CD4-positive, alpha-beta memory T cell (primary cell): ENCODE data around the gene KIF21A. TPM values are rescaled to one million over a fixed set of nuclear protein-coding genes. Genes with fewer than 3 reads are reported as not detected.
A peak's percentile ranks its signal among the peaks of the same experiment; 100 is the strongest.

Experiments
- CTCF ChIA-PET: fragments of 350-600 bp; sonication (Branson Sonifier 250); formaldehyde crosslinking; loops from one replicate; lab custom pipeline; 2021; ENCODE audit warnings: inconsistent platforms; ENCODE audit not compliant: partially characterized antibody; lab: Charles Lee
- POLR2A ChIA-PET: fragments of 350-600 bp; sonication (Branson Sonifier 250); formaldehyde crosslinking; loops from one replicate; lab custom pipeline; 2021; ENCODE audit not compliant: partially characterized antibody; lab: Charles Lee
- DNase-seq, 5 donors: peaks; one replicate each; pipeline versions ENCODE4 v3.0.0 to v3.0.0-alpha.2; 2020 to 2022; ENCODE audit warnings: mixed read lengths in 1 of 5
- H3K27ac ChIP-seq: one replicate; pipeline ENCODE4 v1.7.0; 2013; ENCODE audit warnings: low read depth, low read length
- H3K27me3 ChIP-seq: 2 replicates; pipeline ENCODE4 v1.7.0; 2013; ENCODE audit warnings: mild to moderate bottlenecking, low read length, moderate library complexity; ENCODE audit not compliant: insufficient read depth
- H3K36me3 ChIP-seq: 2 replicates; pipeline ENCODE4 v1.7.0; 2013; ENCODE audit warnings: mild to moderate bottlenecking, low read length, moderate library complexity; ENCODE audit not compliant: insufficient read depth
- H3K4me1 ChIP-seq: 2 replicates; pipeline ENCODE4 v1.7.0; 2013; ENCODE audit warnings: mild to moderate bottlenecking, low read length, moderate library complexity; ENCODE audit not compliant: insufficient read depth
- H3K4me3 ChIP-seq, 2 donors: one replicate each; pipeline ENCODE4 v1.7.0; 2013; ENCODE audit warnings: low read length in 2 of 2, mild to moderate bottlenecking in 1 of 2
- H3K9me3 ChIP-seq, 2 donors: one replicate each; pipeline ENCODE4 v1.7.0; 2013; ENCODE audit warnings: low read length in 2 of 2, control low read depth in 1 of 2; ENCODE audit not compliant: control insufficient read depth in 1 of 2
- H3K27ac Mint-ChIP-seq, 7 donors: one replicate each; pipeline ENCODE4 v1.8.0; 2020 to 2021; ENCODE audit warnings: mixed read lengths in 7 of 7, mild to moderate bottlenecking in 6 of 7, inconsistent platforms in 3 of 7, moderate library complexity in 3 of 7
- H3K27me3 Mint-ChIP-seq, 2 donors: one replicate each; pipeline ENCODE4 v1.8.0; 2020 to 2021; ENCODE audit warnings: mixed read lengths in 2 of 2
- H3K36me3 Mint-ChIP-seq, 2 donors: one replicate each; pipeline ENCODE4 v1.8.0; 2020 to 2021; ENCODE audit warnings: mixed read lengths in 2 of 2, inconsistent platforms in 1 of 2, mild to moderate bottlenecking in 1 of 2
- H3K4me1 Mint-ChIP-seq, 4 donors: one replicate each; pipeline ENCODE4 v1.8.0; 2020 to 2021; ENCODE audit warnings: mixed read lengths in 4 of 4, mild to moderate bottlenecking in 1 of 4
- H3K4me3 Mint-ChIP-seq, 8 donors: one replicate each; pipeline ENCODE4 v1.8.0; 2020 to 2021; ENCODE audit warnings: mixed read lengths in 8 of 8, mild to moderate bottlenecking in 7 of 8, moderate library complexity in 6 of 8, inconsistent platforms in 3 of 8
- H3K9me3 Mint-ChIP-seq, 8 donors: one replicate each; pipeline ENCODE4 v1.8.0; 2020 to 2021; ENCODE audit warnings: mixed read lengths in 8 of 8, mild to moderate bottlenecking in 5 of 8, inconsistent platforms in 3 of 8, moderate library complexity in 1 of 8
- intact Hi-C: fragments of 100-400 bp; cut with micrococcal nuclease; formaldehyde crosslinking; loops from one replicate; pipeline ENCODE4 v1.15.1; 2023
- polyA plus RNA-seq, 2 donors: library from polyadenylated mRNA; unstranded; fragments of 300-500 nt; fragmentation: Illumina TruSeq; gene quantifications; one replicate each; pipeline ENCODE4 v1.2.3, GENCODE V29; 2021
- total RNA-seq, 2 experiments: library from RNA; stranded (reverse); gene quantifications; one replicate each; pipeline ENCODE4 v1.2.3, GENCODE V29; 2021

KIF21A gene
- total and polyA plus RNA-seq, 4 experiments from 2014 or later, result 3.4 to 19.9 (median 13.5) TPM

GRCh38 chr12:39364196-39364595 is 78.7 kb downstream of the KIF21A start:
- no peak overlapping the region for H3K27ac ChIP-seq
- intact Hi-C loops, result loop anchor here (2.0 kb wide), 1 partner anchor 329 kb away; no protein-coding TSS in a partner anchor
- H3K4me1 ChIP-seq, result no peaks in the 10 kb centered on the region
- H3K27me3 Mint-ChIP-seq, result no peaks in the 10 kb centered on the region
- no peaks in the 10 kb centered on the region for H3K9me3 Mint-ChIP-seq
- H3K27me3 ChIP-seq, result no peaks in the 10 kb centered on the region
- H3K27ac Mint-ChIP-seq, result peak overlapping the region in 1 of 7 donors; percentile 3
- ChIA-PET CTCF (interaction anchor here (1.6 to 2.7 kb wide), 3 partner anchors 46 to 626 kb away, joined by 4 to 9 read pairs (median 4); partner anchors contain the start of gene KIF21A), POLR2A (no interaction called here)
- no peaks in the 10 kb centered on the region for H3K36me3 ChIP-seq
- H3K4me3 ChIP-seq, result no peak overlapping the region
- no peak for DNase-seq
- H3K4me1 Mint-ChIP-seq, result no peaks in the 10 kb centered on the region
- H3K36me3 Mint-ChIP-seq, result peaks cover 33 to 35% of the 10 kb centered on the region in 2 donors
- H3K4me3 Mint-ChIP-seq, result no peak overlapping the region
- no peaks in the 10 kb centered on the region for H3K9me3 ChIP-seq

- Histone ChIP-seq H3K9me3 (no peaks in the 10 kb centered on the region), H3K4me3 (no peak overlapping the region), H3K27me3 (no peaks in the 10 kb centered on the region), H3K4me1 (no peaks in the 10 kb centered on the region), H3K36me3 (no peaks in the 10 kb centered on the region), H3K27ac (no peak overlapping the region)
- ChIA-PET POLR2A (no interaction called here), CTCF (interaction anchor here (1.3 kb wide), 1 partner anchor 87 kb away, joined by 4 read pairs; no protein-coding TSS in a partner anchor)
- Mint-ChIP-seq H3K27me3 (no peaks in the 10 kb centered on the region), H3K4me1 (no peaks in the 10 kb centered on the region), H3K4me3 (no peak overlapping the region), H3K36me3 (peaks cover 43 to 57% of the 10 kb centered on the region in 2 donors), H3K27ac (no peak overlapping the region), H3K9me3 (no peaks in the 10 kb centered on the region)
- intact Hi-C loops, result no loop called here
- DNase-seq, result no peak
These were observed 83.3 kb downstream of the KIF21A start for GRCh38 chr12:39359645-39360044.

- no peak overlapping the region for H3K27ac ChIP-seq
- intact Hi-C loops, result no loop called here
- Mint-ChIP-seq H3K4me1 (no peaks in the 10 kb centered on the region), H3K27ac (peak overlapping the region in 1 of 7 donors; percentile 14), H3K36me3 (peaks cover 36 to 48% of the 10 kb centered on the region in 2 donors), H3K9me3 (no peaks in the 10 kb centered on the region), H3K4me3 (no peak overlapping the region), H3K27me3 (no peaks in the 10 kb centered on the region)
- DNase-seq, result no peak
- ChIA-PET POLR2A (no interaction called here), CTCF (interaction anchor here (1.1 kb wide), 1 partner anchor 751 kb away, joined by 3 read pairs; no protein-coding TSS in a partner anchor)
- no peaks in the 10 kb centered on the region for H3K36me3 ChIP-seq
- no peaks in the 10 kb centered on the region for H3K4me1 ChIP-seq
- no peak overlapping the region for H3K4me3 ChIP-seq
- no peaks in the 10 kb centered on the region for H3K9me3 ChIP-seq
- H3K27me3 ChIP-seq, result no peaks in the 10 kb centered on the region
These were observed 85.9 kb downstream of the KIF21A start for GRCh38 chr12:39357041-39357440.

GRCh38 chr12:39355841-39356240 is 87.1 kb downstream of the KIF21A start:
- intact Hi-C loops, result no loop called here
- H3K4me3 Mint-ChIP-seq, result no peak overlapping the region
- CTCF ChIA-PET, result no interaction called here
- no peaks in the 10 kb centered on the region for H3K9me3 Mint-ChIP-seq
- no peak overlapping the region for H3K27ac ChIP-seq
- no peaks in the 10 kb centered on the region for H3K4me1 Mint-ChIP-seq
- H3K27me3 Mint-ChIP-seq, result no peaks in the 10 kb centered on the region
- DNase-seq, result no peak
- H3K36me3 ChIP-seq, result no peaks in the 10 kb centered on the region
- H3K9me3 ChIP-seq, result no peaks in the 10 kb centered on the region
- POLR2A ChIA-PET, result no interaction called here
- no peaks in the 10 kb centered on the region for H3K4me1 ChIP-seq
- no peaks in the 10 kb centered on the region for H3K27me3 ChIP-seq
- no peak overlapping the region for H3K27ac Mint-ChIP-seq
- peaks cover 33 to 50% of the 10 kb centered on the region in 2 donors for H3K36me3 Mint-ChIP-seq
- no peak overlapping the region for H3K4me3 ChIP-seq

GRCh38 chr12:39354955-39355354 is 88.0 kb downstream of the KIF21A start:
- DNase-seq, result no peak
- no peaks in the 10 kb centered on the region for H3K27me3 ChIP-seq
- POLR2A ChIA-PET, result no interaction called here
- H3K4me3 ChIP-seq, result no peak overlapping the region
- Mint-ChIP-seq H3K4me1 (no peaks in the 10 kb centered on the region), H3K27me3 (no peaks in the 10 kb centered on the region), H3K27ac (no peak overlapping the region), H3K4me3 (no peak overlapping the region), H3K36me3 (peaks cover 32 to 49% of the 10 kb centered on the region in 2 donors), H3K9me3 (no peaks in the 10 kb centered on the region)
- no peaks in the 10 kb centered on the region for H3K9me3 ChIP-seq
- CTCF ChIA-PET, result no interaction called here
- H3K27ac ChIP-seq, result no peak overlapping the region
- H3K4me1 ChIP-seq, result no peaks in the 10 kb centered on the region
- intact Hi-C loops, result no loop called here
- no peaks in the 10 kb centered on the region for H3K36me3 ChIP-seq

- ChIA-PET CTCF (no interaction called here), POLR2A (no interaction called here)
- intact Hi-C loops, result no loop called here
- Mint-ChIP-seq H3K27ac (no peak overlapping the region), H3K4me1 (no peaks in the 10 kb centered on the region), H3K36me3 (peaks cover 25 to 50% of the 10 kb centered on the region in 2 donors), H3K9me3 (no peaks in the 10 kb centered on the region), H3K27me3 (no peaks in the 10 kb centered on the region), H3K4me3 (no peak overlapping the region)
- H3K4me3 ChIP-seq, result no peak overlapping the region
- DNase-seq, result no peak
- H3K4me1 ChIP-seq, result no peaks in the 10 kb centered on the region
- no peaks in the 10 kb centered on the region for H3K36me3 ChIP-seq
- no peaks in the 10 kb centered on the region for H3K27me3 ChIP-seq
- H3K9me3 ChIP-seq, result no peaks in the 10 kb centered on the region
- no peak overlapping the region for H3K27ac ChIP-seq
These were observed 90.4 kb downstream of the KIF21A start for GRCh38 chr12:39352471-39353017.

- H3K27ac Mint-ChIP-seq, result no peak overlapping the region
- H3K4me1 ChIP-seq, result no peaks in the 10 kb centered on the region
- no peak overlapping the region for H3K27ac ChIP-seq
- H3K36me3 Mint-ChIP-seq, result peaks cover 15 to 38% of the 10 kb centered on the region in 2 donors
- intact Hi-C loops, result no loop called here
- H3K9me3 ChIP-seq, result no peaks in the 10 kb centered on the region
- H3K27me3 ChIP-seq, result no peaks in the 10 kb centered on the region
- no peak for DNase-seq
- H3K36me3 ChIP-seq, result no peaks in the 10 kb centered on the region
- ChIA-PET CTCF (no interaction called here), POLR2A (no interaction called here)
- no peaks in the 10 kb centered on the region for H3K27me3 Mint-ChIP-seq
- no peak overlapping the region for H3K4me3 ChIP-seq
- H3K9me3 Mint-ChIP-seq, result no peaks in the 10 kb centered on the region
- H3K4me1 Mint-ChIP-seq, result no peaks in the 10 kb centered on the region
- no peak overlapping the region for H3K4me3 Mint-ChIP-seq
These were observed 91.8 kb downstream of the KIF21A start for GRCh38 chr12:39351153-39351552.
